Activated CD8-positive, alpha-beta T cell treated with anti-CD3 and anti-CD28 coated beads for 36 hours (primary cell): ENCODE measurements around the gene TTLL5. TPM values are rescaled to one million over a fixed set of nuclear protein-coding genes. Genes with fewer than 3 reads are reported as not detected.

Source experiments
- ATAC-seq: fragments of 200-7000 bp; cut with Tn5 transposase; one replicate; pipeline ENCODE4 v1.10.0; 2021; ENCODE audit warnings: mild to moderate bottlenecking, moderate library complexity
- CTCF ChIA-PET: fragments of 350-600 bp; sonication (Branson Sonifier 250); formaldehyde crosslinking; loops from one replicate; lab custom pipeline; 2021; ENCODE audit warnings: antibody characterized with exemption; lab: Charles Lee
- POLR2A ChIA-PET: fragments of 350-600 bp; sonication (Branson Sonifier 250); formaldehyde crosslinking; loops from one replicate; lab custom pipeline; 2021; ENCODE audit warnings: antibody characterized with exemption; lab: Charles Lee
- DNase-seq: peaks from one replicate; pipeline ENCODE4 v3.0.0-alpha.2; 2020
- H3K27ac Mint-ChIP-seq: one replicate; pipeline ENCODE4 v1.8.0; 2021; ENCODE audit warnings: mild to moderate bottlenecking, mixed read lengths
- H3K27me3 Mint-ChIP-seq: one replicate; pipeline ENCODE4 v1.8.0; 2021; ENCODE audit warnings: mixed read lengths
- H3K36me3 Mint-ChIP-seq: one replicate; pipeline ENCODE4 v1.8.0; 2021; ENCODE audit warnings: low read depth, mixed read lengths
- H3K4me1 Mint-ChIP-seq: one replicate; pipeline ENCODE4 v1.8.0; 2021; ENCODE audit warnings: low read depth, mixed read lengths
- H3K4me3 Mint-ChIP-seq: one replicate; pipeline ENCODE4 v1.8.0; 2021; ENCODE audit warnings: mild to moderate bottlenecking, moderate library complexity, mixed read lengths
- H3K9me3 Mint-ChIP-seq: one replicate; pipeline ENCODE4 v1.8.0; 2021; ENCODE audit warnings: mixed read lengths
- intact Hi-C: fragments of 100-400 bp; cut with micrococcal nuclease; formaldehyde crosslinking; loops from one replicate; pipeline ENCODE4 v1.10.0; 2022
- total RNA-seq, 2 experiments: library from RNA; stranded (reverse); gene quantifications; one replicate each; pipeline ENCODE4 v1.2.3, GENCODE V29; 2021
- TF ChIP-seq, protein P1 (sequence below): fragments of 200-600 bp; IDR thresholded peaks from one replicate; pipeline ENCODE4 v1.8.0; 2022; ENCODE audit warnings: antibody characterized with exemption, mild to moderate bottlenecking

Gene TTLL5
- total RNA-seq, 2 experiments from 2014 or later = 23.6 to 27.2 TPM

DNA sequence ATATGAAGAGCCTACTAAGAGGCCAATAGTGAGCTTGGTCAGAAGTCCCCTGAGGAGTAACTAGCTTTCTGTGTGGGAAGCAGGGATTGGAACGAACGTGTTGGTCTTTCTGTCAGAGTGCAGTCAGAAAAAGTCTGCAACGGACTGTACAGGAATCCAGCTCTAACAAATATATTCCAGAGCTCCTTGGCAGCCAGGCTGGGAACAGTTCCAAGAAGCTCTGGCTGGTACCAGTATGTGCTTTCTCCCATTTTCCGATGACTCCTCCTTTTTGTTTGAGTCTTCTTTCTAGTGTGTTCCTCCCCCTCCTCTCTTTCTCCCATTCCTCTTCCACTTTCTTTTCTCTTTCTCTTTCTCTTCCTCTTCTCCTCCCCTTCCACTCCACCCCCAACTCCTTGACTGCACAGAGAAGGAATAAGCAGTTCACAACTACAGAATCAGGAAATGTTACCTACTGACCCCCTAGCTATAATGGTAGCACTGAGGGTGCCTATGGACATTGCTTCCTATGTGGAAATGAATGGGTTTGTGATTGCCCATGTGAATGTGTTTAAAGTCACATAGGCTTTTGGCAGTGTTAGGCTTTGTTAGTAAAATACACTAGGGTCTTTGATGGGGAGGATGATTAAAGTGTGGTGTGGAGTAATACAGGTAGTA lies 59.9 kb downstream of the TTLL5 start:
- ChIA-PET POLR2A (no interaction called here), CTCF (interaction anchor here (1.3 to 2.1 kb wide), 2 partner anchors 9 to 12 kb away, joined by 5 to 13 read pairs; no protein-coding TSS in a partner anchor)
- no peaks in the 10 kb centered on the region for H3K4me1 Mint-ChIP-seq
- H3K27ac Mint-ChIP-seq = no peak overlapping the region
- DNase-seq (no peak), ATAC-seq (no peak)
- intact Hi-C loops = no loop called here
- H3K36me3 Mint-ChIP-seq = peaks cover 32% of the 10 kb centered on the region
- TF ChIP-seq, protein P1, sequence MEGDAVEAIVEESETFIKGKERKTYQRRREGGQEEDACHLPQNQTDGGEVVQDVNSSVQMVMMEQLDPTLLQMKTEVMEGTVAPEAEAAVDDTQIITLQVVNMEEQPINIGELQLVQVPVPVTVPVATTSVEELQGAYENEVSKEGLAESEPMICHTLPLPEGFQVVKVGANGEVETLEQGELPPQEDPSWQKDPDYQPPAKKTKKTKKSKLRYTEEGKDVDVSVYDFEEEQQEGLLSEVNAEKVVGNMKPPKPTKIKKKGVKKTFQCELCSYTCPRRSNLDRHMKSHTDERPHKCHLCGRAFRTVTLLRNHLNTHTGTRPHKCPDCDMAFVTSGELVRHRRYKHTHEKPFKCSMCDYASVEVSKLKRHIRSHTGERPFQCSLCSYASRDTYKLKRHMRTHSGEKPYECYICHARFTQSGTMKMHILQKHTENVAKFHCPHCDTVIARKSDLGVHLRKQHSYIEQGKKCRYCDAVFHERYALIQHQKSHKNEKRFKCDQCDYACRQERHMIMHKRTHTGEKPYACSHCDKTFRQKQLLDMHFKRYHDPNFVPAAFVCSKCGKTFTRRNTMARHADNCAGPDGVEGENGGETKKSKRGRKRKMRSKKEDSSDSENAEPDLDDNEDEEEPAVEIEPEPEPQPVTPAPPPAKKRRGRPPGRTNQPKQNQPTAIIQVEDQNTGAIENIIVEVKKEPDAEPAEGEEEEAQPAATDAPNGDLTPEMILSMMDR = no peak
- H3K27me3 Mint-ChIP-seq = no peaks in the 10 kb centered on the region
- H3K9me3 Mint-ChIP-seq = no peaks in the 10 kb centered on the region
- H3K4me3 Mint-ChIP-seq = no peak overlapping the region

DNA sequence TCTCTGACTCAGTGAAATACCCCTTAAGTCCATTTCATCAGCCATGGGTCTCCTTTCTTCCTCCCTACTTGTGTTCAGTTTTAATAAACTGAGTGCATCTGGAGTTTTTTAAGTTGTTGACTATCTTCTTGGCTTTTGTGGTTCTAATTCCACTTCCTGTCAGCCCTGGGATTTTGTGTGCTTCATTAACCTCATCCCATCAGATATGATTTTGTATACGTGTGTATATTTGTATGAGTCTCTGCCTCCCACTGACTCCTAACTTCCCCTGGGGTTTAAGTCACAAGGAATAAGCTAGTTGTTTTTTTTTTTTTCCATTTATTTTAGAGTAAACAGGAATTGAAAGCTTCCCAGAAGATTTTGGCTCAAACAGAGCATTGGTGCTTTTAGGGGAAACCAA lies 62.7 kb downstream of the TTLL5 start:
- intact Hi-C loops = no loop called here
- ChIA-PET CTCF (interaction anchor here (0.8 kb wide), 1 partner anchor 15 kb away, joined by 3 read pairs; no protein-coding TSS in a partner anchor), POLR2A (no interaction called here)
- no peak overlapping the region for H3K27ac Mint-ChIP-seq
- H3K4me3 Mint-ChIP-seq = no peak overlapping the region
- H3K36me3 Mint-ChIP-seq = peaks cover 41% of the 10 kb centered on the region
- no peak for DNase-seq
- ATAC-seq = no peak
- H3K4me1 Mint-ChIP-seq = no peaks in the 10 kb centered on the region
- no peaks in the 10 kb centered on the region for H3K27me3 Mint-ChIP-seq
- H3K9me3 Mint-ChIP-seq = no peaks in the 10 kb centered on the region
- TF ChIP-seq, protein P1 = no peak

DNA sequence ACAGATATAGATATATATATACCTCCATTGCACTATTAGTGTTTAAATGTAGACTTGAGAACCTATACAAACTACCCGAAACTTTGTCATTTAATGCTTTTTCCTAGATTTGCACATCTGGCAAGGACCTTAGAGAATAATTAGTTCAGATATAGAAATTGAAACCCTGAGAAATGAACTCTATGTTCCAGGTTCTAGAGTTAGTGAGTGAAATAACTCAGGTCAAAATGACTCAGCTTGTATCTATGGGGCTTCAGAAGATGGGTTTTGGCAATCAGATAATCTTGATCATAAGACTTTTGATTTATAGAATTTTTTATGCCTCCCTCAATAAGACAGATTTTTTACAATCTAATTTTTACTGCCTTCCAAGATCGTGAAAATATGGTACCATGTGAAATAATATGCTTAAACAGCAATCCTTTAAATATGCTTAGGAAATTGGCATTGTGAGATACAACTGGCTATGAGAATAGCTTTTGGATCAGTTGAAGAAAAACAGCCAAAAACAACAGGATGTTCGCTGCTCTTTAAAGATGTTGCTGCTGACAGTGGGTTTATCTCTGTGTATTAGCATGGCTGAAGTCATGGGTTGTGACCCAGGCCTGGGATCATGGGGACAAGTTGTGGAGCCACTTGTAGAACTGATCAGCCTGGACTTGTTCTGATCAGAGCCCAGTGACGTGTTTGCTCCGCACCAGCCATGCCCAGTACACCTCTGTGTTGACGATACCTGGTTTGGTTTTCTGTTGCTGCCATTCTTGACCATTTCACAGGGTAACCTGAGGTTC lies 63.6 kb downstream of the TTLL5 start:
- intact Hi-C loops = no loop called here
- H3K36me3 Mint-ChIP-seq = peaks cover 41% of the 10 kb centered on the region
- ChIA-PET CTCF (no interaction called here), POLR2A (no interaction called here)
- no peaks in the 10 kb centered on the region for H3K4me1 Mint-ChIP-seq
- H3K27me3 Mint-ChIP-seq = no peaks in the 10 kb centered on the region
- no peak for ATAC-seq
- no peaks in the 10 kb centered on the region for H3K9me3 Mint-ChIP-seq
- TF ChIP-seq, protein P1 = no peak
- no peak overlapping the region for H3K4me3 Mint-ChIP-seq
- DNase-seq = no peak
- no peak overlapping the region for H3K27ac Mint-ChIP-seq

DNA sequence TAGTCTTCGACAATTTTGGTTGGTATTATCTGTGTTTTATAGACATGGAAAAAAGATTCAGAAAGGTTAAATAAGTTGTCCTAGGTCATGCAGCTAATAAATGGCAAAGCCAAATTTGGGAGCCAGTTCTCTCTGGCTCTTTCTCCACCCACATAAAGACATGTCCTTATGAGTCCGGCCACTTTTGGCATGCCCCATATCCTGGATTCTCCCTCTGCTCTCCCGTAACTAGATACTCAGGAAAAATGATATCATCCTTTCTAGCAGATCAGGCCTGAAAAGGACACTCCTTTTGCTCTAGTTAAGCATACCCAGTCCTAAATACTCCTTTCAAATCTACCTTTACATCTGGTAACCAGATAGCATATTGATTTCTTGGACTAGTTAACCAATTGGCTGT lies 64.4 kb downstream of the TTLL5 start:
- TF ChIP-seq, protein P1 = no peak
- H3K36me3 Mint-ChIP-seq = peaks cover 37% of the 10 kb centered on the region
- CTCF ChIA-PET = no interaction called here

DNA sequence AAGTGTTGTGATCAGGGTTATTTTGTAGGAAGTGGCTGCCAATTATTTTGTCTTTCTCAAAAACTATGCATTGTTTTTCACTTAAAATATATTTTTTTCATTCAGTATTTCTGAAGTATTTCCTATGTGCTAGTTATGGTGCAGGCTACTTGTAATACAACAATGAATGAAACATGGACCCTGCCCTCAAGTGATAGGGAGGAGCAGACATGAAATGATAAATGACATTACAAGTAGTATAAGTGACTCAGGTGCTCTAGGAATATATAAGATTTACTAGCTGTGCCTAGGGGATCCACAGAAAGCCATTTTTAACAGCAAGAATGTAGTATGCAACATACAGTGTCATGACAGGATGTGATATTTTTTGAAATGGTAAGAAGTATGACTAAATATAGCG lies 65.3 kb downstream of the TTLL5 start:
- H3K36me3 Mint-ChIP-seq = peaks cover 35% of the 10 kb centered on the region
- intact Hi-C loops = no loop called here
- H3K27me3 Mint-ChIP-seq = no peaks in the 10 kb centered on the region
- no peak for DNase-seq
- no peak overlapping the region for H3K4me3 Mint-ChIP-seq
- no peak for ATAC-seq
- H3K9me3 Mint-ChIP-seq = no peaks in the 10 kb centered on the region
- no peak overlapping the region for H3K27ac Mint-ChIP-seq
- CTCF ChIA-PET = interaction anchor here (1.2 kb wide), 1 partner anchor 15 kb away, joined by 3 read pairs; no protein-coding TSS in a partner anchor
- POLR2A ChIA-PET = no interaction called here
- TF ChIP-seq, protein P1 = no peak
- no peaks in the 10 kb centered on the region for H3K4me1 Mint-ChIP-seq

More for the DNA sequence above, 64.4 kb downstream of the TTLL5 start:
- H3K9me3 Mint-ChIP-seq = no peaks in the 10 kb centered on the region
- no peaks in the 10 kb centered on the region for H3K4me1 Mint-ChIP-seq
- POLR2A ChIA-PET = no interaction called here
- no peaks in the 10 kb centered on the region for H3K27me3 Mint-ChIP-seq
- ATAC-seq = no peak
- H3K4me3 Mint-ChIP-seq = no peak overlapping the region
- intact Hi-C loops = no loop called here
- H3K27ac Mint-ChIP-seq = no peak overlapping the region
- no peak for DNase-seq
